Thymus (tissue), 11 donors: ENCODE measurements around the gene C6orf89. TPM values are rescaled to one million over a fixed set of nuclear protein-coding genes. Genes with fewer than 3 reads are reported as not detected.
A peak's percentile ranks its signal among the peaks of the same experiment; 100 is the strongest.
"Not testable (repeated sequence)": the region's sequence is repeated elsewhere in the genome, so short reads cannot be mapped to it uniquely, and the experiment has no call there.

Source experiments
- DNase-seq, 9 donors: peaks; one replicate each; pipeline ENCODE4 v3.0.0-alpha.2; 2013; ENCODE audit warnings: low spot score in 9 of 9, low read depth in 6 of 9, missing footprints in 1 of 9
- H3K27ac ChIP-seq, 2 donors: one replicate each; pipeline ENCODE4 v1.5.1; 2013; ENCODE audit warnings: control low read depth in 1 of 2, low read depth in 1 of 2, low read length in 1 of 2, mild to moderate bottlenecking in 1 of 2, moderate library complexity in 1 of 2
- H3K27me3 ChIP-seq, 2 donors: one replicate each; pipeline ENCODE4 v1.5.1; 2013; ENCODE audit warnings: low read length in 1 of 2; ENCODE audit not compliant: control insufficient read depth in 2 of 2, insufficient read depth in 1 of 2
- H3K36me3 ChIP-seq, 2 donors: one replicate each; pipeline ENCODE4 v1.5.1; 2013; ENCODE audit warnings: low read length in 1 of 2, mild to moderate bottlenecking in 1 of 2, moderate library complexity in 1 of 2; ENCODE audit not compliant: control insufficient read depth in 2 of 2, insufficient read depth in 2 of 2
- H3K4me1 ChIP-seq, 2 donors: one replicate each; pipeline ENCODE4 v1.5.1; 2013; ENCODE audit warnings: low read length in 2 of 2; ENCODE audit not compliant: control insufficient read depth in 2 of 2, insufficient read depth in 2 of 2
- H3K4me3 ChIP-seq, 2 donors: one replicate each; pipeline ENCODE4 v1.5.1; 2013; ENCODE audit warnings: low read length in 2 of 2, control low read depth in 1 of 2, mild to moderate bottlenecking in 1 of 2
- H3K9me3 ChIP-seq, 2 donors: one replicate each; pipeline ENCODE4 v1.5.1; 2013; ENCODE audit warnings: low read length in 1 of 2, mild to moderate bottlenecking in 1 of 2; ENCODE audit not compliant: control insufficient read depth in 2 of 2, insufficient read depth in 1 of 2
- WGBS: extraction: QIAGEN DNeasy Blood & Tissue Kit; methylation state at CpG from one replicate; pipeline ENCODE4 v1.1.7; 2013; 5-methylcytosine and 5-hydroxymethylcytosine counted together
- polyA plus RNA-seq: library from polyadenylated mRNA; stranded (reverse); fragments of 200-250 nt; gene quantifications from one replicate; pipeline ENCODE4 v1.2.3, GENCODE V29; 2013
- total RNA-seq: library from RNA; stranded (reverse); fragments of 120-200 nt; gene quantifications from one replicate; pipeline ENCODE4 v1.2.4, GENCODE V29; 2013
- donor health status: healthy.

Gene C6orf89
- total and polyA plus RNA-seq, 2 donors = 19.5 to 20.5 TPM

- H3K27ac ChIP-seq, DNase-seq, H3K4me3 ChIP-seq, H3K9me3 ChIP-seq, H3K27me3 ChIP-seq, H3K36me3 ChIP-seq: not testable (repeated sequence)
- whole genome bisulfite sequencing = 100% methylated on average over 1 of the region's 2 CpGs
- peaks cover 22 to 37% of the 10 kb centered on the region in 2 donors for H3K4me1 ChIP-seq
These were observed 56.6 kb downstream of the C6orf89 start for GRCh38 chr6:36942329-36942728.

GRCh38 chr6:36944650-36945049 is 58.9 kb downstream of the C6orf89 start:
- H3K4me1 ChIP-seq = peaks cover 29 to 51% of the 10 kb centered on the region in 2 donors
- H3K4me3 ChIP-seq = no peak overlapping the region
- 91% methylated on average over 5 of the region's 5 CpGs for WGBS
- H3K36me3 ChIP-seq = no peaks in the 10 kb centered on the region
- no peak for DNase-seq
- H3K27me3 ChIP-seq = peaks cover 0 to 2% of the 10 kb centered on the region in 2 donors
- H3K27ac ChIP-seq = no peak overlapping the region
- peaks cover 0 to 1% of the 10 kb centered on the region in 2 donors for H3K9me3 ChIP-seq

- no peak overlapping the region for H3K4me3 ChIP-seq
- peaks cover 24 to 45% of the 10 kb centered on the region in 2 donors for H3K4me1 ChIP-seq
- 96% methylated on average over 4 of the region's 4 CpGs for WGBS
These were observed 59.5 kb downstream of the C6orf89 start for GRCh38 chr6:36945301-36945700.

GRCh38 chr6:36946526-36946925 is 60.8 kb downstream of the C6orf89 start:
- WGBS = 89% methylated on average over 4 of the region's 4 CpGs
- Histone ChIP-seq H3K9me3 (no peaks in the 10 kb centered on the region), H3K27ac (peak overlapping the region in 1 of 2 donors; percentile 28), H3K27me3 (no peaks in the 10 kb centered on the region), H3K4me3 (no peak overlapping the region), H3K36me3 (no peaks in the 10 kb centered on the region), H3K4me1 (peaks cover 19 to 39% of the 10 kb centered on the region in 2 donors)
- DNase-seq = no peak

More at GRCh38 chr6:36945301-36945700, 59.5 kb downstream of the C6orf89 start:
- no peaks in the 10 kb centered on the region for H3K27me3 ChIP-seq
- no peaks in the 10 kb centered on the region for H3K9me3 ChIP-seq
- DNase-seq = no peak
- no peaks in the 10 kb centered on the region for H3K36me3 ChIP-seq
- H3K27ac ChIP-seq = no peak overlapping the region

- no peaks in the 10 kb centered on the region for H3K9me3 ChIP-seq
- peaks cover 19 to 39% of the 10 kb centered on the region in 2 donors for H3K4me1 ChIP-seq
- H3K27ac ChIP-seq = peak overlapping the region; percentile 53 to 88
- 58% methylated on average over 12 of the region's 12 CpGs for WGBS
- no peaks in the 10 kb centered on the region for H3K36me3 ChIP-seq
- no peaks in the 10 kb centered on the region for H3K27me3 ChIP-seq
- peak in 3 of 9 donors; percentile 58 to 73 (median 62) for DNase-seq
- no peak overlapping the region for H3K4me3 ChIP-seq
These were observed 62.0 kb downstream of the C6orf89 start for GRCh38 chr6:36947570-36948351.

GRCh38 chr6:36949076-36949475 is 63.3 kb downstream of the C6orf89 start:
- not testable (repeated sequence) for DNase-seq

GRCh38 chr6:36949636-36950035 is 63.9 kb downstream of the C6orf89 start:
- Histone ChIP-seq H3K27me3 (peaks cover 0 to 4% of the 10 kb centered on the region in 2 donors), H3K9me3 (no peaks in the 10 kb centered on the region), H3K4me3 (no peak overlapping the region), H3K4me1 (peaks cover 22 to 46% of the 10 kb centered on the region in 2 donors), H3K36me3 (no peaks in the 10 kb centered on the region), H3K27ac (no peak overlapping the region)
- DNase-seq = no peak
- WGBS = 95% methylated on average over 3 of the region's 3 CpGs

More at GRCh38 chr6:36949076-36949475, 63.3 kb downstream of the C6orf89 start:
- not testable (repeated sequence) for H3K27me3 ChIP-seq, H3K36me3 ChIP-seq, H3K27ac ChIP-seq, H3K9me3 ChIP-seq, H3K4me3 ChIP-seq
- WGBS = 96% methylated on average over 9 of the region's 9 CpGs
- H3K4me1 ChIP-seq = peaks cover 21 to 44% of the 10 kb centered on the region in 2 donors

GRCh38 chr6:36953931-36954261 is 68.1 kb downstream of the C6orf89 start:
- WGBS = 75% methylated on average over 1 of the region's 1 CpG
- Histone ChIP-seq H3K27ac (no peak overlapping the region), H3K4me1 (peaks cover 22 to 37% of the 10 kb centered on the region in 2 donors), H3K36me3 (no peaks in the 10 kb centered on the region), H3K4me3 (no peak overlapping the region), H3K27me3 (peaks cover 0 to 8% of the 10 kb centered on the region in 2 donors), H3K9me3 (no peaks in the 10 kb centered on the region)
- no peak for DNase-seq

GRCh38 chr6:36954262-36954931 is 68.6 kb downstream of the C6orf89 start, which contains the start of gene PI16:
Gene PI16, plus strand, starts transcription at chr6:36954738. Its CDS starts 23 bp downstream, at chr6:36954761.
- Histone ChIP-seq H3K27ac (no peak within 1 kb of the TSS), H3K36me3 (no peaks in the 10 kb centered on the region), H3K4me3 (no peak within 1 kb of the TSS), H3K27me3 (peaks cover 0 to 8% of the 10 kb centered on the region in 2 donors), H3K9me3 (no peaks in the 10 kb centered on the region), H3K4me1 (peaks cover 22 to 33% of the 10 kb centered on the region in 2 donors)
- WGBS = 33% methylated on average over 14 of the region's 14 CpGs
- DNase-seq = peak in 1 of 9 donors; percentile 38
